ENCODE measurements around the gene MACROH2A1. TPM values are rescaled to one million over a fixed set of nuclear protein-coding genes. Genes with fewer than 3 reads are reported as not detected.

MACROH2A1 gene
- total RNA-seq, 1 experiment from 2014 or later = 83.8 TPM

DNA sequence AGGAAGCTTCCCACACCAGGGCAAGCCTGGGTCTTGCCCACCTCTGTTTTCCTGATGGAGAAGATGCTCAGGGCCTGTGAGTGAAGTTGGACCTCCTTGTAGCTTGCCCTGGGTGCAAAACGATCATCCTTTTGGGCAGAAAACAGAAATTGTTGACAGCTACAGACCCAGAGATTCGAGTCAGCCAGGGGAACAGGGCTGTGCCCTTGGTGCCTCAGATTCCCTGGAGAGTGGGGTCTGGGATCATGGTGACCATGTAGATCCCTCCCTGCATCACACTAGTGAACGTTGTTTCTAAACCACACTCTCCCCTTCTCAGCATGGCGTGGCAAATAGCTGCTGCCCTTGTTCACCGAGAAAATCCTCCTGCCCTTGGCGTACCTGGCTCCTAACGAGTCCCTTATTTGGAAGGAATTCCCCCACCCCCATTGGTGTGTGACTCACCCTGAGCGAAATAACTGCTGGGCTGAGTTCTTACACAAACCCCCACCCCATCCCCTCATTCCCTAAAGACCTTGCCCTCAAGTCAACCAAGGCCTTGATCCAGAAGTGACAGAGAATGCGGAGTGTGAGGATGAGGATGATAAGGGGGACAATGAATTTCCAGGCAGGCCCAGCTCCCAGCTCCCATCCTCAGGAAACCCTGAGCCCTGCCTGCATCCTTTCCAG lies 49.2 kb upstream of the MACROH2A1 start:
- no peaks in the 10 kb centered on the region for H3K36me3 Mint-ChIP-seq
- no peak for TF ChIP-seq NR2C2 (CRISPR knock-in tag; IDR thresholded peaks at IDR 0.05)
- TF ChIP-seq SMAD3 (CRISPR knock-in tag; IDR thresholded peaks at IDR 0.05; ENCODE audit: borderline replicate concordance) = no peak
- no peak for TF ChIP-seq ZNF671 (CRISPR knock-in tag; IDR thresholded peaks at IDR 0.05)
- TF ChIP-seq SOX15 (CRISPR knock-in tag; IDR thresholded peaks at IDR 0.05) = no peak
- TF ChIP-seq ZNF219 (CRISPR knock-in tag; IDR thresholded peaks at IDR 0.05; ENCODE audit: borderline replicate concordance) = no peak
- TF ChIP-seq NR1H2 (CRISPR knock-in tag; IDR thresholded peaks at IDR 0.05) = no peak
- TF ChIP-seq ATF1 (CRISPR knock-in tag; IDR thresholded peaks at IDR 0.05) = no peak
- no peak for TF ChIP-seq NFATC4 (CRISPR knock-in tag; IDR thresholded peaks at IDR 0.05)
- no peak for TF ChIP-seq OVOL2 (CRISPR knock-in tag; IDR thresholded peaks at IDR 0.05; ENCODE audit: borderline replicate concordance)
- TF ChIP-seq AR (CRISPR knock-in tag; IDR thresholded peaks at IDR 0.05) = no peak
- TF ChIP-seq, protein P1, sequence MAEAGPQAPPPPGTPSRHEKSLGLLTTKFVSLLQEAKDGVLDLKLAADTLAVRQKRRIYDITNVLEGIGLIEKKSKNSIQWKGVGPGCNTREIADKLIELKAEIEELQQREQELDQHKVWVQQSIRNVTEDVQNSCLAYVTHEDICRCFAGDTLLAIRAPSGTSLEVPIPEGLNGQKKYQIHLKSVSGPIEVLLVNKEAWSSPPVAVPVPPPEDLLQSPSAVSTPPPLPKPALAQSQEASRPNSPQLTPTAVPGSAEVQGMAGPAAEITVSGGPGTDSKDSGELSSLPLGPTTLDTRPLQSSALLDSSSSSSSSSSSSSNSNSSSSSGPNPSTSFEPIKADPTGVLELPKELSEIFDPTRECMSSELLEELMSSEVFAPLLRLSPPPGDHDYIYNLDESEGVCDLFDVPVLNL (CRISPR knock-in tag; IDR thresholded peaks at IDR 0.05; ENCODE audit: borderline replicate concordance, low read depth) = no peak
- TF ChIP-seq MYBL2 (CRISPR knock-in tag; IDR thresholded peaks at IDR 0.05) = no peak
- TF ChIP-seq, protein P2, sequence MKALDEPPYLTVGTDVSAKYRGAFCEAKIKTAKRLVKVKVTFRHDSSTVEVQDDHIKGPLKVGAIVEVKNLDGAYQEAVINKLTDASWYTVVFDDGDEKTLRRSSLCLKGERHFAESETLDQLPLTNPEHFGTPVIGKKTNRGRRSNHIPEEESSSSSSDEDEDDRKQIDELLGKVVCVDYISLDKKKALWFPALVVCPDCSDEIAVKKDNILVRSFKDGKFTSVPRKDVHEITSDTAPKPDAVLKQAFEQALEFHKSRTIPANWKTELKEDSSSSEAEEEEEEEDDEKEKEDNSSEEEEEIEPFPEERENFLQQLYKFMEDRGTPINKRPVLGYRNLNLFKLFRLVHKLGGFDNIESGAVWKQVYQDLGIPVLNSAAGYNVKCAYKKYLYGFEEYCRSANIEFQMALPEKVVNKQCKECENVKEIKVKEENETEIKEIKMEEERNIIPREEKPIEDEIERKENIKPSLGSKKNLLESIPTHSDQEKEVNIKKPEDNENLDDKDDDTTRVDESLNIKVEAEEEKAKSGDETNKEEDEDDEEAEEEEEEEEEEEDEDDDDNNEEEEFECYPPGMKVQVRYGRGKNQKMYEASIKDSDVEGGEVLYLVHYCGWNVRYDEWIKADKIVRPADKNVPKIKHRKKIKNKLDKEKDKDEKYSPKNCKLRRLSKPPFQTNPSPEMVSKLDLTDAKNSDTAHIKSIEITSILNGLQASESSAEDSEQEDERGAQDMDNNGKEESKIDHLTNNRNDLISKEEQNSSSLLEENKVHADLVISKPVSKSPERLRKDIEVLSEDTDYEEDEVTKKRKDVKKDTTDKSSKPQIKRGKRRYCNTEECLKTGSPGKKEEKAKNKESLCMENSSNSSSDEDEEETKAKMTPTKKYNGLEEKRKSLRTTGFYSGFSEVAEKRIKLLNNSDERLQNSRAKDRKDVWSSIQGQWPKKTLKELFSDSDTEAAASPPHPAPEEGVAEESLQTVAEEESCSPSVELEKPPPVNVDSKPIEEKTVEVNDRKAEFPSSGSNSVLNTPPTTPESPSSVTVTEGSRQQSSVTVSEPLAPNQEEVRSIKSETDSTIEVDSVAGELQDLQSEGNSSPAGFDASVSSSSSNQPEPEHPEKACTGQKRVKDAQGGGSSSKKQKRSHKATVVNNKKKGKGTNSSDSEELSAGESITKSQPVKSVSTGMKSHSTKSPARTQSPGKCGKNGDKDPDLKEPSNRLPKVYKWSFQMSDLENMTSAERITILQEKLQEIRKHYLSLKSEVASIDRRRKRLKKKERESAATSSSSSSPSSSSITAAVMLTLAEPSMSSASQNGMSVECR (CRISPR knock-in tag; IDR thresholded peaks at IDR 0.05; ENCODE audit: borderline replicate concordance) = no peak
- no peaks in the 10 kb centered on the region for H3K9me3 Mint-ChIP-seq
- ATAC-seq (peak; percentile 26; the same call in 1 of the 2 replicates), DNase-seq (ENCODE audit: low spot score) (no peak)
- no peak overlapping the region for H3K4me3 Mint-ChIP-seq
- H3K4me1 Mint-ChIP-seq = peaks cover 9% of the 10 kb centered on the region
- ChIA-PET POLR2A (no interaction called here), CTCF (interaction anchor here (0.5 to 2.9 kb wide), 7 partner anchors 9 to 118 kb away, joined by 3 to 20 read pairs (median 6); no protein-coding TSS in a partner anchor)
- H3K27ac Mint-ChIP-seq = no peak overlapping the region
- H3K27me3 Mint-ChIP-seq (ENCODE audit: low read depth) = peaks cover 11% of the 10 kb centered on the region; the same call in 1 of the 2 replicates

- ChIA-PET CTCF (interaction anchor here (0.5 to 2.1 kb wide), 8 partner anchors 10 to 119 kb away, joined by 3 to 20 read pairs (median 5); no protein-coding TSS in a partner anchor), POLR2A (no interaction called here)
- no peak within 1 kb of the TSS for H3K4me3 Mint-ChIP-seq
- ATAC-seq = no peak
- no peak within 1 kb of the TSS for H3K27ac Mint-ChIP-seq
- H3K36me3 Mint-ChIP-seq = no peaks in the 10 kb centered on the region
- no peak for TF ChIP-seq RORB (CRISPR knock-in tag; IDR thresholded peaks at IDR 0.05)
- no peak for TF ChIP-seq CREM (CRISPR knock-in tag; IDR thresholded peaks at IDR 0.05)
- TF ChIP-seq, protein P3, sequence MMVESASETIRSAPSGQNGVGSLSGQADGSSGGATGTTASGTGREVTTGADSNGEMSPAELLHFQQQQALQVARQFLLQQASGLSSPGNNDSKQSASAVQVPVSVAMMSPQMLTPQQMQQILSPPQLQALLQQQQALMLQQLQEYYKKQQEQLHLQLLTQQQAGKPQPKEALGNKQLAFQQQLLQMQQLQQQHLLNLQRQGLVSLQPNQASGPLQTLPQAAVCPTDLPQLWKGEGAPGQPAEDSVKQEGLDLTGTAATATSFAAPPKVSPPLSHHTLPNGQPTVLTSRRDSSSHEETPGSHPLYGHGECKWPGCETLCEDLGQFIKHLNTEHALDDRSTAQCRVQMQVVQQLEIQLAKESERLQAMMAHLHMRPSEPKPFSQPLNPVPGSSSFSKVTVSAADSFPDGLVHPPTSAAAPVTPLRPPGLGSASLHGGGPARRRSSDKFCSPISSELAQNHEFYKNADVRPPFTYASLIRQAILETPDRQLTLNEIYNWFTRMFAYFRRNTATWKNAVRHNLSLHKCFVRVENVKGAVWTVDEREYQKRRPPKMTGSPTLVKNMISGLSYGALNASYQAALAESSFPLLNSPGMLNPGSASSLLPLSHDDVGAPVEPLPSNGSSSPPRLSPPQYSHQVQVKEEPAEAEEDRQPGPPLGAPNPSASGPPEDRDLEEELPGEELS (CRISPR knock-in tag; IDR thresholded peaks at IDR 0.05) = no peak
- TF ChIP-seq, protein P4, sequence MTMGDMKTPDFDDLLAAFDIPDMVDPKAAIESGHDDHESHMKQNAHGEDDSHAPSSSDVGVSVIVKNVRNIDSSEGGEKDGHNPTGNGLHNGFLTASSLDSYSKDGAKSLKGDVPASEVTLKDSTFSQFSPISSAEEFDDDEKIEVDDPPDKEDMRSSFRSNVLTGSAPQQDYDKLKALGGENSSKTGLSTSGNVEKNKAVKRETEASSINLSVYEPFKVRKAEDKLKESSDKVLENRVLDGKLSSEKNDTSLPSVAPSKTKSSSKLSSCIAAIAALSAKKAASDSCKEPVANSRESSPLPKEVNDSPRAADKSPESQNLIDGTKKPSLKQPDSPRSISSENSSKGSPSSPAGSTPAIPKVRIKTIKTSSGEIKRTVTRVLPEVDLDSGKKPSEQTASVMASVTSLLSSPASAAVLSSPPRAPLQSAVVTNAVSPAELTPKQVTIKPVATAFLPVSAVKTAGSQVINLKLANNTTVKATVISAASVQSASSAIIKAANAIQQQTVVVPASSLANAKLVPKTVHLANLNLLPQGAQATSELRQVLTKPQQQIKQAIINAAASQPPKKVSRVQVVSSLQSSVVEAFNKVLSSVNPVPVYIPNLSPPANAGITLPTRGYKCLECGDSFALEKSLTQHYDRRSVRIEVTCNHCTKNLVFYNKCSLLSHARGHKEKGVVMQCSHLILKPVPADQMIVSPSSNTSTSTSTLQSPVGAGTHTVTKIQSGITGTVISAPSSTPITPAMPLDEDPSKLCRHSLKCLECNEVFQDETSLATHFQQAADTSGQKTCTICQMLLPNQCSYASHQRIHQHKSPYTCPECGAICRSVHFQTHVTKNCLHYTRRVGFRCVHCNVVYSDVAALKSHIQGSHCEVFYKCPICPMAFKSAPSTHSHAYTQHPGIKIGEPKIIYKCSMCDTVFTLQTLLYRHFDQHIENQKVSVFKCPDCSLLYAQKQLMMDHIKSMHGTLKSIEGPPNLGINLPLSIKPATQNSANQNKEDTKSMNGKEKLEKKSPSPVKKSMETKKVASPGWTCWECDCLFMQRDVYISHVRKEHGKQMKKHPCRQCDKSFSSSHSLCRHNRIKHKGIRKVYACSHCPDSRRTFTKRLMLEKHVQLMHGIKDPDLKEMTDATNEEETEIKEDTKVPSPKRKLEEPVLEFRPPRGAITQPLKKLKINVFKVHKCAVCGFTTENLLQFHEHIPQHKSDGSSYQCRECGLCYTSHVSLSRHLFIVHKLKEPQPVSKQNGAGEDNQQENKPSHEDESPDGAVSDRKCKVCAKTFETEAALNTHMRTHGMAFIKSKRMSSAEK (CRISPR knock-in tag; IDR thresholded peaks at IDR 0.05; ENCODE audit: borderline replicate concordance) = no peak
- TF ChIP-seq USF2 (CRISPR knock-in tag; IDR thresholded peaks at IDR 0.05) = no peak
- DNase-seq (ENCODE audit: low spot score) = no peak
- peaks cover 6% of the 10 kb centered on the region; the same call in 1 of the 2 replicates for H3K27me3 Mint-ChIP-seq (ENCODE audit: low read depth)
- H3K9me3 Mint-ChIP-seq = no peaks in the 10 kb centered on the region
- peaks cover 9% of the 10 kb centered on the region for H3K4me1 Mint-ChIP-seq
These were observed 48.4 kb upstream of the MACROH2A1 start, which contains the start of gene DCANP1 for GRCh38 chr5:135447298-135447929. TSS of gene DCANP1 (minus strand) at chr5:135447348. CDS start at chr5:135447108, 240 bp downstream.
